ENCODE data around the gene AP3S2. TPM values are rescaled to one million over a fixed set of nuclear protein-coding genes. Genes with fewer than 3 reads are reported as not detected.
"Not testable (repeated sequence)": the region's sequence is repeated elsewhere in the genome, so short reads cannot be mapped to it uniquely, and the experiment has no call there.

The AP3S2 gene
- total RNA-seq (10 to 100 TPM; 24.3 to 31.7 (median 28.4) TPM), polyA plus RNA-seq (10 to 100 TPM; 29.8 to 32.8 TPM), total RNA-seq (10.5 reads per million, percentile 37 among the genes with 10 or more reads in this experiment)

DNA sequence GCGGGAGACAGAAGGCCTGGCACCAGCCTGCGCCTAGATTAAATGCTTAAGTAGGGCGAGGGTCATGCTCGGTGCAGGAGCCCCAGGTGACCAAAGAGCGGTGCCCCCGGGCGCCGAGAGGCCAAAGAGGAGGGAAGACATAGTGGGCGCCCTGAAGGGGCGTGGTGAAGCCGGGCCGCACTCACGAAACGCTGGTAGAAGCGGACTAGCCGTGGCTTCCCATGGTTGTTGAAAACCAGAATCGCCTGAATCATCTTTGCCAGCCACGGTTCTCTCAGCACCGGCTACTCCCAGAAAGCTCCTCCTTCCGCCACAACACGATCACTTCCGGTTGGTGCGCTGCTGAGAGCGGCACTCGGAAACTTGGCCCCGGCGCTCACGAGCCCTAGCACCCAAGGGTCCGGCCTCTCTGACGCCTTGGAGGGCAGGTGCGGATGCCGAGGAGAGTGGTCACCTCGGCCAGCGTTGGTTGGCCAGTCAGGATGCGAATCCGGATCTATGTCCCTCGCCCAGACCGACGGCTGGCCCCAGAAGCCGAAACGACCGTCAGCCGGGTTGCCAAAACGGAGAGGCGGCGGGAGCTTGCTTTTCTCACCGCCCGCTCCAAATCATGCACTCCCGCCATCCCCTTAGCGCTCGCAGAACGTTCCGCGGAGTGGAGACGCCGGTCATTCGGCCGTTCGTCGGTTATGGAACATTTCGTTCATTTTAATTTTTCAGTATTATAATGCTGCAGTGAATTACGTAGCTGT, at the start of gene AP3S2:
Gene AP3S2 (minus strand): TSS at position 299 of the 752 bp plus-strand sequence. CDS start 45 bp downstream, at position 254.
- Histone ChIP-seq H3K9me3 (ENCODE audit: control insufficient read depth in 2 of 3, low read length in 3 of 3) (no peaks in the 10 kb centered on the region), H3K27ac (ENCODE audit: low read depth, low read length) (peak within 1 kb of the TSS; percentile 81), H3K4me1 (ENCODE audit: control insufficient read depth in 2 of 2, insufficient read depth in 2 of 2, low read length in 2 of 2) (peaks cover 6 to 14% of the 10 kb centered on the region in 2 donors), H3K4me3 (ENCODE audit: low read length) (peak within 1 kb of the TSS; percentile 88), H3K36me3 (ENCODE audit: control insufficient read depth in 2 of 3, insufficient read depth in 3 of 3, low read length in 3 of 3) (peaks cover 0 to 12% (median 0%) of the 10 kb centered on the region in 3 experiments), H3K27me3 (ENCODE audit: control insufficient read depth in 2 of 2, insufficient read depth in 2 of 2, low read length in 2 of 2) (no peaks in the 10 kb centered on the region)
- Mint-ChIP-seq H3K27ac (peak within 1 kb of the TSS; percentile 91 to 98 (median 95)), H3K9me3 (no peaks in the 10 kb centered on the region), H3K27me3 (no peaks in the 10 kb centered on the region), H3K36me3 (peaks cover 0 to 10% (median 5%) of the 10 kb centered on the region in 5 donors), H3K4me1 (peaks cover 17 to 46% (median 36%) of the 10 kb centered on the region in 7 donors), H3K4me3 (peak within 1 kb of the TSS; percentile 89 to 99 (median 96))
- ChIA-PET POLR2A (interaction anchor here (0.5 to 2.0 kb wide), 11 partner anchors 19 to 205 kb away, joined by 3 to 10 read pairs (median 3); no protein-coding TSS in a partner anchor), CTCF (interaction anchor here (0.5 to 1.7 kb wide), 5 partner anchors 35 to 1039 kb away, joined by 3 to 7 read pairs (median 4); no protein-coding TSS in a partner anchor)
- intact Hi-C loops (cut with micrococcal nuclease), result loop anchor here (1.0 to 10.0 kb wide), 10 partner anchors 19 to 559 kb away; partner anchors contain the start of genes CIB1 (in 2 of the 2), GDPGP1 (in 2 of the 2), PEX11A (in 2 of the 2) and POLG (in 2 of the 2)
- ATAC-seq (peak; percentile 97), DNase-seq (peak; percentile 79 to 90 (median 86))

DNA sequence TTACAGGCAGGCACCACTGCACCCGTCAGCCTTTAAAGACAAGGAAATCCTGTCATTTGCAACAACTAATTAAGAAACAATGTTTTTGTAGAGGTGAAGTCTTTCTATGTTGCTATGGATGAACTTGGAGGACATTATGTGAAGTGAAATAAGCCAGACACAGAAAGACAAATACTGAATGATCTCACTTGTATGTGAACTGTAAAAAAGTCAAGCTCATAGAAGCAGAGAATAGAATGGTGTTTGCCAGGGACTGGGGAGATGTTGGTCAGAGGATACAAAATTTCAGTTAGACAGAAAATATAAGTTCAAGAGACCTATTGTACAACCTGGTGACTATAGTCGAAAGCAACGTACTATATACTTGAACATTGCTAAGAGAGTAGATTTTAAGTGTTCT, 46.1 kb upstream of the AP3S2 start:
- Mint-ChIP-seq H3K4me1 (peaks cover 14 to 29% (median 17%) of the 10 kb centered on the region in 7 donors), H3K9me3 (peaks cover 0 to 1% (median 0%) of the 10 kb centered on the region in 11 donors), H3K36me3 (no peaks in the 10 kb centered on the region), H3K4me3 (no peak overlapping the region), H3K27ac (no peak overlapping the region), H3K27me3 (peaks cover 0 to 19% (median 0%) of the 10 kb centered on the region in 5 donors)
- ChIA-PET POLR2A (interaction anchor here (0.7 to 1.2 kb wide), 2 partner anchors 19 to 912 kb away, joined by 3 read pairs; no protein-coding TSS in a partner anchor), CTCF (no interaction called here)
- intact Hi-C loops (cut with micrococcal nuclease), result loop anchor here in 1 of 2 donors (5.0 kb wide), 1 partner anchor 62 kb away; the partner anchor contains the start of gene ZNF710
- DNase-seq (no peak), ATAC-seq (no peak)
- H3K4me3 ChIP-seq (ENCODE audit: low read length), result no peak overlapping the region
- H3K27me3 ChIP-seq (ENCODE audit: control insufficient read depth in 2 of 2, insufficient read depth in 2 of 2, low read length in 2 of 2), result no peaks in the 10 kb centered on the region
- peaks cover 6 to 11% of the 10 kb centered on the region in 2 donors for H3K4me1 ChIP-seq (ENCODE audit: control insufficient read depth in 2 of 2, insufficient read depth in 2 of 2, low read length in 2 of 2)
- no peaks in the 10 kb centered on the region for H3K9me3 ChIP-seq (ENCODE audit: control insufficient read depth in 2 of 3, low read length in 3 of 3)
- no peaks in the 10 kb centered on the region for H3K36me3 ChIP-seq (ENCODE audit: control insufficient read depth in 2 of 3, insufficient read depth in 3 of 3, low read length in 3 of 3)
- H3K27ac ChIP-seq (ENCODE audit: low read depth, low read length), result no peak overlapping the region

DNA sequence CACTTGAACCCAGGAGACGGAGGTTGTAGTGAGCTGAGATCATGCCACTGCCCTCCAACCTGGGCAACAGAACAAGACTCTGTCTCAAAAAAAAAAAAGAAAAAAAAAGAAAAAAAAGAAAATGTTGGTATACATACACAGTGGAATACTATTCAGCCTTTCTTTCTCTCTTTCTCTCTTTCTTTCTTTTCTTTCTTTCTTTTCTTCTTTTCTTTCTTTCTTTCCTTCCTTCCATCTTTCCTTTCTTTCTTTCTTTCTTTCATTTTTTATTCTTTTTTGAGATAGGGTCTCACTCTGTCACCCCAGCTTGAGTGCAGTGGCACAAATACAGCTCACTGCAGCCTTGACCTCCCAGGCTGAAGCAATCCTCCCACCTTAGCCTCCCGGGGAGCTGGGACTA, 45.6 kb upstream of the AP3S2 start:
- H3K36me3 Mint-ChIP-seq; CTCF ChIA-PET; H3K4me3 Mint-ChIP-seq; H3K9me3 ChIP-seq (ENCODE audit: control insufficient read depth in 2 of 3, low read length in 3 of 3); H3K27ac ChIP-seq (ENCODE audit: low read depth, low read length); H3K27ac Mint-ChIP-seq; DNase-seq; ATAC-seq; H3K4me3 ChIP-seq (ENCODE audit: low read length); H3K27me3 ChIP-seq (ENCODE audit: control insufficient read depth in 2 of 2, insufficient read depth in 2 of 2, low read length in 2 of 2); H3K36me3 ChIP-seq (ENCODE audit: control insufficient read depth in 2 of 3, insufficient read depth in 3 of 3, low read length in 3 of 3); H3K9me3 Mint-ChIP-seq: not testable (repeated sequence)
- intact Hi-C loops (cut with micrococcal nuclease), result loop anchor here in 1 of 2 donors (5.0 kb wide), 1 partner anchor 63 kb away; the partner anchor contains the start of gene ZNF710
- peaks cover 6 to 11% of the 10 kb centered on the region in 2 donors for H3K4me1 ChIP-seq (ENCODE audit: control insufficient read depth in 2 of 2, insufficient read depth in 2 of 2, low read length in 2 of 2)
- peaks cover 14 to 29% (median 17%) of the 10 kb centered on the region in 7 donors for H3K4me1 Mint-ChIP-seq
- POLR2A ChIA-PET, result interaction anchor here (0.7 to 1.2 kb wide), 2 partner anchors 19 to 912 kb away, joined by 3 read pairs; no protein-coding TSS in a partner anchor
- H3K27me3 Mint-ChIP-seq, result peaks cover 0 to 19% (median 0%) of the 10 kb centered on the region in 5 donors

DNA sequence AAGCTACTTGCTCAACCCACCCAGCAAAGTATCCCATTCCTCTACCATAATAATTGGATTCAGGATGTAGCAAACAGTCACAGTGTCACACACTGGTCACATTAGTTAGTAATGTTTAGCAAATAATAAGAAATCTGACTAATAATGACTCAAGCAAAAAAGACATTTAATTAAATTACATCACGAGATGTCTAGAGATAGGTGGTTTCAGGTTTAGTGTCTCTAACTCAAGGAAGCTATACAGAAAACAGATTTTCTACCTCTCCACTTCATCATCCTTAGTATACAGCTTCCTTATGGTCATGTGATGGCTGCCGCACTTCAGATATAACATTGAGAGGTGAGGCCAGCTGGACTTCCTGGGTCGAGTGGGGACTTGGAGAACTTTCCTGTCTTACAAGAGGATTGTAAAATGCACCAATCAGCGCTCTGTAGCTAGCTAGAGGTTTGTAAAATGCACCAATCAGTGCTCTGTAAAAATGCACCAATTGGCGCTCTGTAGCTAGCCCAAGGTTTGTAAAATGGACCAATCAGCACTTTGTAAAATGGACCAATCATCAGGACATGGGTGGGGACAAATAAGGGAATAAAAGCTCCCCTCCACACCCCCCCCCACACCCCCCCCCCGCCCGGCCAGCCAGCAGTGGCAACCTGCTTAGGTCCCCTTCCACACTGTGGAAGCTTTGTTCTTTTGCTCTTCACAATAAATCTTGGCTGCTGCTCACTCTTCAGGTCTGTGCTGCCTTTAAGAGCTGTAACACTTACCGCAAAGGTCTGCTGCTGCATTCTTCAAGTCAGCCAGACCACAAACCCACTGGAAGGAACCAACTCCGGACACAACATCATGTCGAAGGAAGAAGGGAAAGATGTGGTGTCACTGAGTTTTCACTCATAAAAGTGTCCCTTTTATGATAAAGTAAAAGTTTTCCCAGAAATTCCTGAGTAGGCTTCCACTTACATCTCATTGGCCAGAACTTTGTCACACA, 43.9 kb upstream of the AP3S2 start:
- Mint-ChIP-seq H3K4me3 (peak overlapping the region in 1 of 10 donors; percentile 59), H3K36me3 (no peaks in the 10 kb centered on the region), H3K9me3 (no peaks in the 10 kb centered on the region), H3K27me3 (peaks cover 0 to 21% (median 0%) of the 10 kb centered on the region in 5 donors), H3K27ac (peak overlapping the region in 1 of 9 donors; percentile 6), H3K4me1 (peaks cover 14 to 29% (median 17%) of the 10 kb centered on the region in 7 donors)
- Histone ChIP-seq H3K4me1 (ENCODE audit: control insufficient read depth in 2 of 2, insufficient read depth in 2 of 2, low read length in 2 of 2) (peaks cover 6 to 11% of the 10 kb centered on the region in 2 donors), H3K27me3 (ENCODE audit: control insufficient read depth in 2 of 2, insufficient read depth in 2 of 2, low read length in 2 of 2) (no peaks in the 10 kb centered on the region), H3K4me3 (ENCODE audit: low read length) (no peak overlapping the region), H3K27ac (ENCODE audit: low read depth, low read length) (no peak overlapping the region), H3K9me3 (ENCODE audit: control insufficient read depth in 2 of 3, low read length in 3 of 3) (no peaks in the 10 kb centered on the region), H3K36me3 (ENCODE audit: control insufficient read depth in 2 of 3, insufficient read depth in 3 of 3, low read length in 3 of 3) (no peaks in the 10 kb centered on the region)
- intact Hi-C loops (cut with micrococcal nuclease), result loop anchor here in 1 of 2 donors (5.0 kb wide), 1 partner anchor 65 kb away; the partner anchor contains the start of gene ZNF710
- ATAC-seq (no peak), DNase-seq (no peak)
- POLR2A ChIA-PET, result interaction anchor here (0.6 to 0.8 kb wide), 3 partner anchors 62 to 1168 kb away, joined by 3 to 5 read pairs (median 3); no protein-coding TSS in a partner anchor
- CTCF ChIA-PET, result interaction anchor here (0.7 to 0.9 kb wide), 2 partner anchors 57 to 134 kb away, joined by 3 to 4 read pairs; no protein-coding TSS in a partner anchor

DNA sequence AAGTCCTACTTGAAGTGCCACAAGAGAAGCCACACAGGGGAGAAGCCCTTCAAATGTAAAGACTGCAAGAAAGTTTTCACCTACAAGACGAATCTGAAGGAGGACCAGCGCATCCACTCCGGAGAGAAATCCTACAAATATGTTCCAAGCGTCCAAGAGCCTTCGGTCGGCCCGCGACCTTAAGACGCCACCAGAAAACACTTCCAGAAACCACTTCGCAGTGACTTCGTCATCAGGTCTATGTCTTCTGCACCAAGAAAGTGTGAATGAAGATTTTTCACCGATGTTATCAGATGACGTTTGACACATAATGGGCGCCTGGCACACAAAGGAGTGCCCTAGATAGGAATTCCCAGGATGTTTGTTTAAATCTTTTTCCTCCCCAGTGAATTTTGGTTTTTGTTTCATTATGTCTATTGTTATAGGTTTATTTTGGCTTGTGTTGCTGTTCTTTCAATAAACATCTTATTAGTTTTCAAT, 43.0 kb upstream of the AP3S2 start:
- no peak overlapping the region for H3K4me3 ChIP-seq (ENCODE audit: low read length)
- intact Hi-C loops (cut with micrococcal nuclease), result loop anchor here in 1 of 2 donors (5.0 kb wide), 1 partner anchor 65 kb away; the partner anchor contains the start of gene ZNF710
- peaks cover 6 to 11% of the 10 kb centered on the region in 2 donors for H3K4me1 ChIP-seq (ENCODE audit: control insufficient read depth in 2 of 2, insufficient read depth in 2 of 2, low read length in 2 of 2)
- ChIA-PET CTCF (interaction anchor here (0.6 to 0.9 kb wide), 3 partner anchors 135 to 562 kb away, joined by 3 to 5 read pairs (median 4); no protein-coding TSS in a partner anchor), POLR2A (interaction anchor here (0.8 kb wide), 1 partner anchor 1168 kb away, joined by 3 read pairs; no protein-coding TSS in a partner anchor)
- H3K27me3 Mint-ChIP-seq, result peaks cover 0 to 30% (median 0%) of the 10 kb centered on the region in 5 donors
- DNase-seq (no peak), ATAC-seq (peak; percentile 21)
- H3K36me3 Mint-ChIP-seq, result no peaks in the 10 kb centered on the region
- peaks cover 14 to 29% (median 17%) of the 10 kb centered on the region in 7 donors for H3K4me1 Mint-ChIP-seq
- H3K9me3 ChIP-seq (ENCODE audit: control insufficient read depth in 2 of 3, low read length in 3 of 3), result no peaks in the 10 kb centered on the region
- no peaks in the 10 kb centered on the region for H3K27me3 ChIP-seq (ENCODE audit: control insufficient read depth in 2 of 2, insufficient read depth in 2 of 2, low read length in 2 of 2)
- peak overlapping the region in 1 of 10 donors; percentile 4 for H3K4me3 Mint-ChIP-seq
- no peaks in the 10 kb centered on the region for H3K36me3 ChIP-seq (ENCODE audit: control insufficient read depth in 2 of 3, insufficient read depth in 3 of 3, low read length in 3 of 3)
- H3K27ac ChIP-seq (ENCODE audit: low read depth, low read length), result no peak overlapping the region
- H3K9me3 Mint-ChIP-seq, result no peaks in the 10 kb centered on the region
- peak overlapping the region in 1 of 9 donors; percentile 29 for H3K27ac Mint-ChIP-seq
